ENCODE results near the gene MAP7. TPM values are rescaled to one million over a fixed set of nuclear protein-coding genes. Genes with fewer than 3 reads are reported as not detected.

MAP7 gene
- total and polyA plus RNA-seq, 9 of the 15 experiments (the other 6 are each of a cell fraction or from before 2014, with no cell fraction given): 0.76 to 7.7 (median 3.9) TPM

- no peak for TF ChIP-seq RERE (CRISPR knock-in tag; IDR thresholded peaks at IDR 0.05; ENCODE audit: borderline replicate concordance)
- no peak for TF ChIP-seq ARID3B (CRISPR knock-in tag; IDR thresholded peaks at IDR 0.05; ENCODE audit: borderline replicate concordance)
- TF ChIP-seq ILK (tag; IDR thresholded peaks at IDR 0.05; ENCODE audit: borderline replicate concordance, low read depth): 0 out of 2 replicates have a peak, but pooled peaks have one; percentile 5
- TF ChIP-seq ZNF408 (CRISPR knock-in tag; IDR thresholded peaks at IDR 0.05; ENCODE audit: low read depth): no peak
These were observed 146.2 kb downstream of the MAP7 start (continued) for GRCh38 chr6:136404007-136404406.
